ENCODE data around the gene KIF9. TPM values are rescaled to one million over a fixed set of nuclear protein-coding genes. Genes with fewer than 3 reads are reported as not detected.

The KIF9 gene
- total RNA-seq, 4 donors from 2014 or later = 5.4 to 7.3 (median 6.4) TPM

DNA sequence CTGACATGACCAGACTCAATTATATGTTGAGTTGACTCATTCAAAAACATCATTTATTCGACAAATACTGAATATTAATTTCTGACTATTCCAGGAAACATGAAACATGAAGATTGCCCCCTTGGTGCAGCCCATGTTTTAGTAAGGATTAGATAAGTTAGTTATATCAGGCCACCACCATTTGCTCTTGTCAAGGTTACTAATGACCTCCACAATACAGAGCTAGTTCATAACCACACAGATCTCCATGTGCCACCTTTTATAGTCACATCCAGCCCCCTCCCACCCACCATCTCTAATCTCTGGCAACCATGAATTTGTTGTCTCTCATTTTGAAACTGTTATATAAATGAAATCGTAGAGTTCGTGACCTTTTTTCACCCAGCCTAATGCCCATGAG is 15.8 kb upstream of the KIF9 start:
- Histone ChIP-seq H3K4me1 (peaks cover 6 to 37% (median 18%) of the 10 kb centered on the region in 4 donors), H3K36me3 (peaks cover 10 to 34% (median 14%) of the 10 kb centered on the region in 4 donors), H3K27ac (replicated peaks in 1 of 4) (no peak overlapping the region), H3K27me3 (no peaks in the 10 kb centered on the region), H3K4me3 (no peak overlapping the region), H3K9me3 (no peaks in the 10 kb centered on the region)
- intact Hi-C loops (cut with DNase I) = no loop called here
- TF ChIP-seq, protein P1, sequence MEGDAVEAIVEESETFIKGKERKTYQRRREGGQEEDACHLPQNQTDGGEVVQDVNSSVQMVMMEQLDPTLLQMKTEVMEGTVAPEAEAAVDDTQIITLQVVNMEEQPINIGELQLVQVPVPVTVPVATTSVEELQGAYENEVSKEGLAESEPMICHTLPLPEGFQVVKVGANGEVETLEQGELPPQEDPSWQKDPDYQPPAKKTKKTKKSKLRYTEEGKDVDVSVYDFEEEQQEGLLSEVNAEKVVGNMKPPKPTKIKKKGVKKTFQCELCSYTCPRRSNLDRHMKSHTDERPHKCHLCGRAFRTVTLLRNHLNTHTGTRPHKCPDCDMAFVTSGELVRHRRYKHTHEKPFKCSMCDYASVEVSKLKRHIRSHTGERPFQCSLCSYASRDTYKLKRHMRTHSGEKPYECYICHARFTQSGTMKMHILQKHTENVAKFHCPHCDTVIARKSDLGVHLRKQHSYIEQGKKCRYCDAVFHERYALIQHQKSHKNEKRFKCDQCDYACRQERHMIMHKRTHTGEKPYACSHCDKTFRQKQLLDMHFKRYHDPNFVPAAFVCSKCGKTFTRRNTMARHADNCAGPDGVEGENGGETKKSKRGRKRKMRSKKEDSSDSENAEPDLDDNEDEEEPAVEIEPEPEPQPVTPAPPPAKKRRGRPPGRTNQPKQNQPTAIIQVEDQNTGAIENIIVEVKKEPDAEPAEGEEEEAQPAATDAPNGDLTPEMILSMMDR (IDR thresholded peaks at IDR 0.05) = no peak
- TF ChIP-seq POLR2AphosphoS5 (IDR thresholded peaks at IDR 0.05) (no peak), POLR2A (IDR thresholded peaks at IDR 0.05; ENCODE audit: low read depth) (no peak), EP300 (IDR thresholded peaks at IDR 0.05) (no peak)
- 90% methylated on average over 3 of the region's 3 CpGs for WGBS
- DNase-seq (ENCODE audit: extremely low spot score) = no peak

DNA sequence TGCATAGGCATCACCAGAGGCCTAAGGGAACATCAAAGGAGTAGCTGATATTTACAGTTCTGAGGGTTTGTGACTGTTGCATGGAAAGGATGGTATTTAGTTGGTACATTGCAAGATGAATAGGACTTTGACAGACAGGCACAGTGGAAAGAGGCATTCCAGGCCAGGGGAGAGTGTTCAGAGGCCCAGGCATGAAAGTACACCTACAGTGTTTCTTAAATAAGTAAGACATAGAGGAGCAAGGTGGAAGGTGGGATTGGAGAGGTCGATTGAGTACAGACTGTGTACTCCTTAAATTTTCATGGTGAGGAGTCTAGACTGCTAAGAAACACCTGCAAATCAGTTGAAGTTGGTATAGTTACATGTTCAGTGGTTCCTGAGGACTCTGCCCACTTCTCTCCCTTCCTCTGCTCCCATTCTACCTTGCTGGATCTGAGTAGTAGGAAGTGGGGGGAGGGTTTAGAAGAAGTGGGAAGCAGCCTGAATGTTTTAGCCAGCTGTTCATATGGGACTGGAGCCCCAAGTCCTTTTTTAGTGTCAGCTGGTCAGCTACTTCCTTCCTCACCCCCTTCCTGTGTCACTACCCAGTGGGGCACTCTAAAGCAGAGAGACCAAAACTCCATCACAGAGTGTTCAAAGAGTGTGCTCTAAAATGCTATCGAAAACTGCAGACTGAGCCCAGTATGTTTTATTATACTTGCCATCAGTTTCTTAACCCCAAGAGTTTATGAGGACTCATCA is 14.1 kb upstream of the KIF9 start:
- Histone ChIP-seq H3K36me3 (peaks cover 0 to 17% (median under 1%) of the 10 kb centered on the region in 4 donors), H3K27me3 (no peaks in the 10 kb centered on the region), H3K9me3 (no peaks in the 10 kb centered on the region), H3K4me1 (peaks cover 6 to 48% (median 19%) of the 10 kb centered on the region in 4 donors), H3K4me3 (no peak overlapping the region), H3K27ac (replicated peaks in 1 of 4) (no peak overlapping the region)
- TF ChIP-seq EP300 (IDR thresholded peaks at IDR 0.05) (no peak), POLR2AphosphoS5 (IDR thresholded peaks at IDR 0.05) (no peak), POLR2A (IDR thresholded peaks at IDR 0.05; ENCODE audit: low read depth) (no peak)
- TF ChIP-seq, protein P1 (IDR thresholded peaks at IDR 0.05) = no peak
- WGBS = 83% methylated on average over 2 of the region's 2 CpGs
- intact Hi-C loops (cut with DNase I) = no loop called here
- no peak for DNase-seq (ENCODE audit: extremely low spot score)

DNA sequence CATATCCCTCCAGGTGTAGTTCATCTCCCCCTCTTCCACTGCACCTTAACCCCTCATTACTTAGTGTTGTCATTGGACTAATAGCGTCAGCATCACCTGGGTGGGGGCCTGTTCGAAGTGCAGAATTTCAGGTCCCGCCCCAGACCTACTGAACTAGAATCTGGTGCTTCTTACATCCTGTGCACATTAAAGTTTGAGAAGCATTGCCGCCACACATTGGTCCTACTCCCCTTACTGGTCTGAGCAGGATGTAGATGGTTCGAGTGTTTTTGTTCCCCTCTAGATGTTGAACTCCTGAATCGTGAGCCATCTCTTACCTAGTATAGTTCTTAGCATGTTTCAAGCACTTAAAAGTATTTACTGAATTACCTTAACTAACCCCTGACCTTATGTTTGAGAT is 13.4 kb upstream of the KIF9 start:
- no peak for DNase-seq (ENCODE audit: extremely low spot score)
- no peaks in the 10 kb centered on the region for H3K9me3 ChIP-seq
- WGBS = 91% methylated on average over 6 of the region's 6 CpGs
- intact Hi-C loops (cut with DNase I) = no loop called here
- H3K27me3 ChIP-seq = no peaks in the 10 kb centered on the region
- no peak for TF ChIP-seq POLR2A (IDR thresholded peaks at IDR 0.05; ENCODE audit: low read depth)
- no peak for TF ChIP-seq POLR2AphosphoS5 (IDR thresholded peaks at IDR 0.05)
- no peak for TF ChIP-seq EP300 (IDR thresholded peaks at IDR 0.05)
- TF ChIP-seq, protein P1 (IDR thresholded peaks at IDR 0.05) = no peak
- H3K4me3 ChIP-seq = no peak overlapping the region
- no peak overlapping the region for H3K27ac ChIP-seq (replicated peaks in 1 of 4)
- peaks cover 6 to 56% (median 20%) of the 10 kb centered on the region in 4 donors for H3K4me1 ChIP-seq
- H3K36me3 ChIP-seq = peaks cover 0 to 16% (median 0%) of the 10 kb centered on the region in 4 donors

DNA sequence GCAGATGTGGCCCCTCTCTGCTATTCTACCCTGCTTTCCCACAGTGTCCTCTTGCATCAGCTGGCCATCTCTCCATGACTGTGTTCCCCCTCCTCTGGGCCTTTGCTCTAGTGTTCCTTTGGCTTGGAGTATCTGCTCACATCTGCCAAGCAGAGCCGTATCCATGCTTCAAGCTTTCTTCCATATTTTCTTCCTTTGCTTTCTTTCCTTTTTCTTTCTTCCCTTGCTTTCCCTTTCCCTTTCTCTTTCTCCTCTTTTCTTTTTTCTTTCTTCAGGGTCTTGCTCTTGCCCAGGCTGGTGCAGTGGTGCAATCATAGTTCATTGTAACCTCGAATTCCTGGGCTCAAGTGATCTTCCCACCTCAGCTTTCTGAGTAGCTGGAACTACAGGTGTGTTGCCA is 12.7 kb upstream of the KIF9 start:
- no peaks in the 10 kb centered on the region for H3K9me3 ChIP-seq
- peaks cover 6 to 57% (median 20%) of the 10 kb centered on the region in 4 donors for H3K4me1 ChIP-seq
- no peak for DNase-seq (ENCODE audit: extremely low spot score)
- no peak overlapping the region for H3K4me3 ChIP-seq
- intact Hi-C loops (cut with DNase I) = no loop called here
- 87% methylated on average over 2 of the region's 2 CpGs for WGBS
- H3K27me3 ChIP-seq = no peaks in the 10 kb centered on the region
- peaks cover 0 to 22% (median 0%) of the 10 kb centered on the region in 4 donors for H3K36me3 ChIP-seq
- no peak overlapping the region for H3K27ac ChIP-seq (replicated peaks in 1 of 4)
- TF ChIP-seq POLR2AphosphoS5 (IDR thresholded peaks at IDR 0.05) (no peak), POLR2A (IDR thresholded peaks at IDR 0.05; ENCODE audit: low read depth) (no peak), EP300 (IDR thresholded peaks at IDR 0.05) (no peak)
- TF ChIP-seq, protein P1 (IDR thresholded peaks at IDR 0.05) = no peak
